SIG-M5 (cell line): ENCODE measurements around the gene RIMS1.

ENCODE experiments used
- DNase-seq: peaks from one replicate; lab custom pipeline; 2025; lab: John Stamatoyannopoulos, UW

Gene RIMS1

DNA sequence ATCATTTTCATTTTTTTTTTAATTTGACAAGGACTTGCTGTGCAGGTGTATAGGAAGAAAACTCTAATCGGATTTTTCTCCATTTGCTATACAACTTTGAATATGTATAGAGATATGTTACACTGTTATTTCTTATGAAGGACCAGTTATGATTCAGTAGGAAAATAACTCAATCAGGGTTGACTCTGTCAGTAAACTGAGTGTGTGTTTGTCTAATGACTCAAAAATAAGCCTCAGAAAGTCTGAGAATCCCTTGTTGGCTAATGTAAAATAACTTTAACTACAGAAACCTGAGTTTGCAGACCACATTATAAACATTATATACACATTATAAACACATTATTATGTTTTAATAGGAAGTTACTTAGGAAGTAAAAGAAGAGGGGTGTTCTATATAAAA lies 352.6 kb downstream of the RIMS1 start:
- DNase-seq: no peak

- no peak for DNase-seq
Observed at GRCh38 chr6:72245565-72245964, 359.2 kb downstream of the RIMS1 start.

DNA sequence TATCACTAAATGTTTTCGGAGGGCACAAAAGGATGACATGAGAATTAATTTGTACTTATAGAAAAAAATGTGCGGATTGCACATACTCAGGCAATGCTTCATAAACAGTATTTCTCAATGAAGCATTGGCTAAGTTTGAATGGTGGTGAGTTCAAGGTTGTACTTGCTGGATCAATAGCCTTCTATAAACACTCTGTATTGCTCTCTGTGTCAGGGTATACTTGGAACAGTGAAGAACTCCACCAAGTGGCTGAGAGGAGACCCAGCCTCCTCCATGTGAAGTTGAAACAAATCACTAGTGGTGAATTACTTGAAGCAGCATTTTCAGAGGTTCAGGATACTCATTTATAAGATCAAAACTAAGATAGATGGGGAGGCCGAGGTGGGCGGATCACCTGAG lies 360.6 kb downstream of the RIMS1 start:
- DNase-seq: no peak

GRCh38 chr6:72248621-72249020 lies 362.3 kb downstream of the RIMS1 start:
- DNase-seq: no peak

- no peak for DNase-seq
Observed at GRCh38 chr6:72250664-72251063, 364.3 kb downstream of the RIMS1 start.

GRCh38 chr6:72260489-72260888 lies 374.1 kb downstream of the RIMS1 start:
- DNase-seq: no peak

DNA sequence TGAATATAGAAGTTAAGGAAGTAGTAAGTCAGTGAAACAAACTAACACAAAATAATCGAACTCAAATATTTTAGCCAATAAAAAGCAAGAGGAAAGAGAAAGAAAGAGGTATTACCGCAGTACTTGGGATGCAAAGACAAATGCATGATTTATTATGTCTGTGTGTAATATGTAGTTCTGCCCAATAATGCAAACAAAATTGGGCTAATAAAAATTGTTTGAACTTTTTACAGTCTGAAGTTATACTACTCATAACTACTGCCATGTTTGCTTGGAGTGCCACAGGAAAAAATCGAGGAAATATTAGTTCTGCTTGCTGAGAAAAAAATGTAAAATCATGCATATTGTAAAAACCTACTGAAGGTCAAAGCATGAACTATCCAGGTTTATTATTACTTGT lies 375.2 kb downstream of the RIMS1 start:
- DNase-seq: no peak

GRCh38 chr6:72262254-72262653 lies 375.9 kb downstream of the RIMS1 start:
- no peak for DNase-seq

DNA sequence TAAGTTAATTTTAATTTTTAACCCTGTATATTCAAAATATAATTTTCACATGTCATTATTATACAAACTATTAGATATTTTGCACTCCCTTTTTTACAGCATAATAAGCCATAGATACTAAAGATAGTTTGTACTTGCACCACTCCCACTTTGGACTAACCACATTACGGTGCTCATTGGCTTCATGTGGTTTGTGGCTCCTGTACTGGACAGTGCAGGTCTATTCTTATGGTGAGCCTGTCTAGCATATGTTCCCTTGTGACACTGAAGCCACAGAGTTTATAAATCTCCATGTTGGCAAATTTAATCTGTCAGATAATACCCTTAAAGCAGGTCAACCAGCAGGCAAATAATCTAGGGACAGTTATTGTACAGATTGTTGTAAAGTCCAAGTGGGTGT lies 381.1 kb downstream of the RIMS1 start:
- DNase-seq: no peak

- DNase-seq: no peak
Observed at GRCh38 chr6:72271531-72271930, 385.2 kb downstream of the RIMS1 start.

- no peak for DNase-seq
Observed at GRCh38 chr6:72272958-72273357, 386.6 kb downstream of the RIMS1 start.

DNA sequence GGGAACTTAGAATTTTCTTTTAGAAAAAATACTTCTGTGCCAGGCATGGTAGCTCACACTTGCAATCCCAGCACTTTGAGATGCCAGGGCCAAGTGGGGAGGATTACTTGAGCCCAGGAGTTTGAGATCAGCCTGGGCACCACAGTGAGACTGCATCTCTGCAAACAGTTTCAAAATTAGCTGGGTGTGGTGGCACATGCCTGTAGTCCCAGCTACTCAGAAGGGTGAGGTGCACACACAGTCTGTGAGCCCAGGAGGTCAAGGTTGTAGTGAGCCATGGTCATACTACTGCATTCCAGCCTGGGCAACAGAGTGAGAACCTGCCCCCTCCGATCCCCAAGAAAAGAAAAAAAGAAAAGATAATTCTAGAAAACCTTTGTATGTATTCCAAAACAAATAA lies 389.5 kb downstream of the RIMS1 start:
- DNase-seq: no peak

GRCh38 chr6:72282201-72282600 lies 395.9 kb downstream of the RIMS1 start:
- no peak for DNase-seq

DNA sequence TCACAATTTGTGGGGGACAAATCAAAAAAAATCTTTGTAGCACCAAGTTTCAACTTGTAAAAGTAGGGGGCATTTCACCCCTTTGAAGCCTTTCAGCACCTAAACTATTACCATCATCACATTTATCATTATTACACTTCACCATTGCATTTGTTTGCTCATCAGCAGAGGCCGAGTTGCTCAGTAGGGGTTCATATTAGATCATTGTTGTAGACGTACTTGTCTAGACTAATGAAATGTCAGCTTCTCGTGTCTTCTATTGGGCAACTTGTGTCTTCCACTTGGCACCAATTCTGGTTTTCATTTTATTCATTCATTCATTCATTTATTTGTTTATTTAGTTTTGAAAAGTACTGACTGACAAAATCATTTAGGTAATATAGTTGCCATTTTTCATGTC lies 397.2 kb downstream of the RIMS1 start:
- DNase-seq: no peak

DNA sequence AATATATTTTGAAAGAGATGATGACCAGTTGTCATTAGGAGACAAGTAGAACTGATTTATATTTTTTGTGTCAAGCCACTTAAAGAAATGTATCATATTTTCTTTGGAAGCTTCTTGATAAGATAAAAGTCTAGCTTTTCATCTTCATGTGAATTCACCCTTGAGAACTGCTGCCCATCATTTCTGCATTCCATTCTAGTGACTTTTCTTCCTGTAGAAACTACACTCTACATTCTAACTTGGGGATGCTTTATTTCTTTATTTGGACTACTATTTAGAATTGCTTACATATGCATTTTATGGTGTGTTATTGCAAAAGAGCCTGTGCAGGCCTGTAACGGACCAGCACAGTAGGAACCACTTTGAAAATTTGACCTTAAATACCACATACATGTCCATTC lies 400.6 kb downstream of the RIMS1 start:
- no peak for DNase-seq

- DNase-seq: no peak
Observed at GRCh38 chr6:72287801-72288200, 401.5 kb downstream of the RIMS1 start.

GRCh38 chr6:72288592-72288991 lies 402.2 kb downstream of the RIMS1 start:
- no peak for DNase-seq

DNA sequence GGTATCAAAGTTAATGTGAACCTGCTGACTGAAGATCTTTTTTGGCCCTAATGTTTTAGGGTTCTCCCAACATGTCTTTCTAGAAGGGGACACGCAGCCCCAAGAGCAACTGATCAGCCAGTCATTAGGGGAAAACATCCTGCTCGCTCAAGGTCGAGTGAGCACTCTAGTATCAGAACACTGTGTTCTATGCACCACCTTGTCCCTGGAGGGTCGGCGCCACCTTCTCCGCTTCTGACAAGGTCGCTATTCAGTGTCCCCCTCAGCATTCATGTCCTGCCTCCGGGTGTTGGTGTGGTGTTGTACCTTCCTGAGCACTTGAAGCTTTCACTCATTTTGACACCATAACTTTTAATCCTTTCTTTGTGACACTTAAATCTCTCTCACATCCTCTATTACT lies 404.3 kb downstream of the RIMS1 start:
- no peak for DNase-seq

- DNase-seq: no peak
Observed at GRCh38 chr6:72296375-72296774, 410.0 kb downstream of the RIMS1 start.

GRCh38 chr6:72305971-72306370 lies 419.6 kb downstream of the RIMS1 start:
- DNase-seq: no peak

- DNase-seq: no peak
Observed at GRCh38 chr6:72316675-72317380, 430.5 kb downstream of the RIMS1 start.

- DNase-seq: no peak
Observed at GRCh38 chr6:72321788-72322187, 435.4 kb downstream of the RIMS1 start.

DNA sequence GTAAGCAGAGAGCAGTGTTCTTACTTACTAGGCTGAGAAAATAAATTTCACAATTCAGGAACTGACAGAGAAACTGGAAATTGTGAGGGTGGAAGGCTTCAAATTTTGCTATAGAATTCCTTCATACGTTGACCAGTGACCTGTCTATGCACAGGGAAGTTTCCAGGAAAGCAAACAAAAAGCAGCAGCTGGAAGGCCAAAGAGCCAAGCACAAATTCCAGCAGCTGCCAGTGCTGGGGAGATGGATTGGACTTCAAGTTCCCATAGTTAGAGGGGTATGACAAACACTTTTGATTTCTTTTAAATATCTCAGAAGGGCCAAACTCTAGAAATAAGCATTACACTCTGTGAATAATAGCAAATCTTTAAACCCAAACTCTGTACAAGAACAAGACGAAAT lies 436.4 kb downstream of the RIMS1 start:
- DNase-seq: no peak

- no peak for DNase-seq
Observed at GRCh38 chr6:72324591-72324990, 438.2 kb downstream of the RIMS1 start.

GRCh38 chr6:72328775-72329174 lies 442.4 kb downstream of the RIMS1 start:
- DNase-seq: no peak
